HG02973 (cell line): ENCODE results near the gene SMIM12.

Experiments
- ATAC-seq: cut with Tn5 transposase; IDR thresholded peaks from one replicate; pipeline ENCODE4 v1.9.1; 2021; ENCODE audit warnings: moderate library complexity; ENCODE audit not compliant: unreplicated experiment

SMIM12 gene, protein sequence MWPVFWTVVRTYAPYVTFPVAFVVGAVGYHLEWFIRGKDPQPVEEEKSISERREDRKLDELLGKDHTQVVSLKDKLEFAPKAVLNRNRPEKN

DNA sequence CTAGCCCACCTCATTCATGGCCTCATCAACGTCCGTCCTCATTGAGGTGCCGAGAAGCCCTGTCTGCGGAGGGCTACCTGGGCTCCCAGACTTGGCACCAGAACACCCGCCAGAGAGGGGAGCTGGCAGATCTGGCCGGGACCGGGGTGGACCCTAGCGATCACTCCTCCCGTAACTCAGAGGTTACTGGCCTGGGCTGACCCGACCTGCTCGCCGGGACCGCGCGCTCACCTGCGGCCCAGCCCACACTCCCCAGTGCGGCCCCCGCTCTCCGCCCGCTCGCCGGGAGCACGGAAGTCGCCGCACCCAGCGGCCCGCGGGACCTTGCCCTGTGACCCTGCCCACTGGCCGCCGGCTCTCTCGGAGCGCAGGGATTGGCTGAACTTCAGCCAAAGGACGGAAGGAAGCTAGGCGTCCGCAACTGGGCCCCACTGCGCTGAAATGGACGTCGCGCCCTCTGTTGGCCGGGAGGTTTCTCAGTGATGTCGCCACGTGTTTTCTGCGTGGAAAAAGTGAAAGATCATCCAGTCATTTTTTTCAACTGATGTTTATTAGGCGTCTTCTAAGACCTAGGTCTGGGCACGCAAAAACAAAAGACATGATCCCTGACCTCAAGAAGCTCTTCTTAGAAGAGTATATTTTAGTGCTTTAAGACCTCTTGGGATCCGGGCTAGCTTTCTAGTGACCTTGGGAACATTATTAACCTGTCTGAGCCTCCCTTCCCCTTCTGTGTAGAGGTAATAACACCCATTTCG, at the start of gene SMIM12:
Gene SMIM12, minus strand, starts transcription at position 304 of the 755 bp plus-strand sequence. CDS start 3,772 bp downstream, outside the sequence.
- ATAC-seq = peak; percentile 85

DNA sequence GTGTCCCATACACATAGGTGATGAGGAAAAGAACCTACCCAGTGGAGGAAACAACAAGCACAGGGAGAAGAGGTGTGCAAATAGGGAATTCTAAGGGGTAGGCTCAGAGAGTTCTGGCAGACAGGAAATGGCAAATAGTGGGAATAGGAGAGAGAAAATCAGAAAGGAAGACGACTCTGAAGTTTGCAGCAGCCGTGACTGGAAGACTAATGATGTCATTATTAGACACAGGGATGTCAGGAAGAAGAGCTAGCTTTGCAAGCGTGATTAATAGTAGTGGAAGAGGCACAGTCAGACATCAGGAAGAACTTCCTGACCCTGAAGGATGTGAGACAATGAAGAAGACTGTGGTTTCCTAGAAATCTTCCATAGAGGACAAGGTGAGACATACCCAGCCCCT, 48.8 kb upstream of the SMIM12 start:
- ATAC-seq = no peak

GRCh38 chr1:34907487-34908090, 48.0 kb upstream of the SMIM12 start:
- ATAC-seq = no peak

DNA sequence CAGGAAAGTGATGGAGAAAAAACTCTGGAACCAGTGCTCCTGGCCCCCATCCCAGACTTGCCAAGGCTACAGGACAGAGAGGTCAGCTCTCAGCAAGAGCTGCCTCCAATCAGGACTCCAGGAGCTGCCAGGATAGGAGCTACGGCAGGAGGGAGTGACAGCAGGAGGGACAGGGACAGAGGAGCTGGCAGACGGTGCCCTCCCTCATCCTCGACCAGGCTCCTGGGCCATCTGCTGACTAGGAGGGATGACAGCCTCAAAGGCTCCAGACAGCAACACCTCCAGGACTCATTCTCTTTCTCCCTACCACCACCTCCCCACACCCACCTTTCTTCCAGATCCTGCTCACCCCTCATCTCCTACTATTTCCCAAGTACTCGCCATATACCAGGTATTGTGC, 47.2 kb upstream of the SMIM12 start:
- no peak for ATAC-seq

- ATAC-seq = no peak
Measured at GRCh38 chr1:34906222-34906621, 46.7 kb upstream of the SMIM12 start.

- ATAC-seq = no peak
Measured at GRCh38 chr1:34905098-34905459, 45.5 kb upstream of the SMIM12 start.

DNA sequence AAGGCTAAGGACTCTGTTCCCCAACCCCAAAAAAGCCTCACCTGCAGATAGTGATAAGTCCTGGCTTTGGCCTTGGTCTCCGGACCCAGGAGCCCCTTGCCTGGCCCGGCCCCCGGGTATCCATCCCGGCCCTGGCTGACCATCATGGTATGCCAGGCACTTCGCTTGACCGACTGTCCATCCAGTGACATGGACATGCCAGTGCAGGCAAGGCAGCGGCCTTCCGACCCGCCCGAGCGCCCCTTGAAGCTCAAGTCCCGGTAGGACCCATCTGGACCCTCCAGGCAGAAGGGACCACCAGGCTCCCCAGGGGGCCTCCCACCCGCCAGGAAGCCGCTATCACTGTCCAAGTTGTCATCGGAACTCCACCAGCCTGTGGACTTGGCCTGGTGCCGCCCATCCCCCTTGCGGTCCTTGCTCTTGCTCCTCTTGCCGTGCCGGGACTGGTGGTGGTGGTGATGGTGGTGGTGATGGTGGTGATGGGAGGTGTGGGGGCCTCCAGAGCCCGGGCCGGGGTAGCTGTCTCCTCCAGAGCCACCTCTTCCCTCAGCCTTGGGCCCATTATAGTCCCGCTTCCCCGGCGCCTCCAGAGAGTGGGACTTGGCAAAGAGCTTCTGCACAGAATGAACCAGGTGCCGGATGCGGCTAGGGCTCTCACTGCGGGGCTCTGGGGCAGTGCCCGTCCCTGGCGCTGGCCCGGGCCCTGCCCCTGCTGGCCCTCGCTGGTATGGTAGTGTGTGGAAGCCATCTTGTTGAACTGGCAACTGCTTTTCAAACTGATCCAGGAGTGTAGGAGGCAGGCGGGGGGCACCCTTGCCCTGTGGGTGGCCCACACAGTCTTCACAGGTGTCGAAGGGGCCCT, 44.9 kb upstream of the SMIM12 start:
- ATAC-seq = no peak

DNA sequence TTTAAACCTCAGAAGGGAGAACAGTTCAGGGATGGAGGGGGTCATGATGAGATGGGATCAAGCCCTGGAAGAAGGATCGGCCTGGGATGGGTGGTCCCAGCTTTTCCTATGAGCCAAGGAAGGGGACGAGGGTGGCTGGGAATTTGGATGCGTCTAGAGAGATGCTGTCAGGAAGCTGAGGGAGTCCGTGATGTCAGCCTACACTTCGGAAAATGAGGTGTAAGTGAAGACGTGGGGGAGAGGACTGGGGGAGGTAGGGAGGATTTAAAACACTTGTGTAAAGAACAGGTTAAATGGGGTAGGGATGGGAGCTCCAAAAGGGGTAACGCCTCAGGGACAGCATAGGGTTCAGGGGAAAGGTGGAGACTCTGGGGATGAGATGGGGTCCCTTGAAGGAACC, 42.4 kb upstream of the SMIM12 start:
- no peak for ATAC-seq

DNA sequence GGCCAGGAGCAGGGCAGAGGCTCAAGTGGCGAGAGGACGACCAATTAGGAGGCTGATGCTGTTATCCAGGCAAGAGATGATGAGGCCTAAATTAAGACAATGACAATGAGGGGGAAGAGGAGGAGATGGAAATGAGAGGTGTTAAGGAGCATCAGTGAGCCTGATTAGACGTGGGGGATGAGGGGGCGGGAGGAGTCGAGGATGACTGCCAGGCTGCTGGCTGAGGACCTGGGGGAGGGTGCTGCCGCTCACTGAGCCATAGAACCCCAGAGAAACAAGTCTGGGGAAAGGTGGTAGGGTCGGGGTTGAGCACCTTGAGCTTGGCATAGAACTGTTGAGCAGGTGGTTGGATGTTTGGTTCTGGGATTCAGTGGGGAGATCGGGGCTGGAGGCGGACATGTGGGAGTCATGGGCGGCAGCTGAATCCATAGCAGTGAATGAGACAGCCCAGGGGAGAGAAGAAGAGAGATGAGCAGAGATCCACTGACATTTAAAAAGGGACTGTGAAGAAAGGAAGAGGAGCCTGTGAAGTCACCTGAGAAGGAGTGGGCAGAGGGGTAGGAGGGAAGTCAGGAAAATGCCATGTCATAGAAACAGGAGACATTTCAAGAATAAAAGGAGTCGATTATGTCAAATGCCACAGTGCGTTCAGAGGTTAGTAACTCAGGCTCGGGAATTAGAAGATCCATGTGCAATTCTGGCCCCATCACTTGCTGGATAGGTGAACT, 41.4 kb upstream of the SMIM12 start:
- no peak for ATAC-seq

DNA sequence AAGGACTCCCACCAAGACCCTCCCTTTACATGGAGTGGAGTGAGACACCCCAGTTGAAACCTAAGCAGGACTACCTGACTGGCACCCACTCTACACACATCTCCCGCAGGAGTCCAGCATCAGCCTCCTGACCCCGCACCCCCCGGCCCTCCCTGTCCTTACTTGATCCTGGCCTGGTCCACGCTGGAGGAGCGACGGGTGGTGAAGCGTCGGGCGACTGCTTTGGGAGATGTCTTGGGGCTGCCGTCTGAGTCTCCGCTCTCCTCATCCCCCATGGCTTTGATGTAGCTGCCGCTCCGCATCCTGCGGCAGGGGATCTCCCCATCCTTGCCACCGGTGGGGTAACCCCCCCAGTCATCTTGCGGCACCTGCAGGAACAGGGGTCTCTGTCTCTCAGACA, 40.4 kb upstream of the SMIM12 start:
- no peak for ATAC-seq

DNA sequence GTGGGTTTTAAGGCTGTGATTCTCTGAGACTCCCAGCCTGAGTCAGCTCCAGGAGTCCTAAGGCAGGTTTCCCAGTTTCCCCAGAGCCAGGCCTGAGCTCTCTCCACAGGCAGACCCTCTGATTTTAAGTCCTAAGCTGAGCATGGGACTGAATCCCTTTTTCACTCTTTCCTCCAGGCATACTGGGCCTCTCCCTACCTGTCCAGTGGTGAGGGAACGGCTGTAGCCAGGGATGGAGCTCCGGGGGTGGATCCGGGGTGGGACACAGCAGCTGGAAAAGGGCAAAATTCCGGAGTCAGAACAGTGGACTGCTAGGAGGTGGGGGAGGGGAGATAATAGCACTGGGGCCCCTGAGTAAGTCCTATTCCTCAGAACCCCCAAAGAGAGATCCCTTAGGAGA, 39.9 kb upstream of the SMIM12 start:
- no peak for ATAC-seq

- ATAC-seq = no peak
Measured at GRCh38 chr1:34898330-34898761, 38.8 kb upstream of the SMIM12 start.

DNA sequence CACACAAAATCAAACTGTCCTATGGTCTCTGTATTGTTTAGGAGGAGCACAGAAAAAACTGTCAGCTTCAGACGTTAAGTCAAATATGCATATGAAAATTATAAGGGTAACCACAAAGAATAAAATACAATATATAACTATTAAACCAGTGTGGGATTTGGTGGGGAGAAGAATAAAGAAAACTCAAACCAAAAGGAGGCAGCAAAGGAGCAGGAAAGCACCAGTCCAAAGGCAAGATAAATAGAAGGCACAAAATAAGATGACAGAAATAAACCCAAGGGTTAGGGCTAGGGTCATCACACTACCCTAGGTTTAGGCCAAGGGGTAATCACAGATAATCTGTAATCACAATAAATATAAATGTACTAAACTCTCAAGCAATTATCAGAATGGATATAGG, 37.1 kb upstream of the SMIM12 start:
- ATAC-seq = no peak

GRCh38 chr1:34889705-34890104, 30.2 kb upstream of the SMIM12 start:
- no peak for ATAC-seq

- ATAC-seq = no peak
Measured at GRCh38 chr1:34887593-34887992, 28.0 kb upstream of the SMIM12 start.

DNA sequence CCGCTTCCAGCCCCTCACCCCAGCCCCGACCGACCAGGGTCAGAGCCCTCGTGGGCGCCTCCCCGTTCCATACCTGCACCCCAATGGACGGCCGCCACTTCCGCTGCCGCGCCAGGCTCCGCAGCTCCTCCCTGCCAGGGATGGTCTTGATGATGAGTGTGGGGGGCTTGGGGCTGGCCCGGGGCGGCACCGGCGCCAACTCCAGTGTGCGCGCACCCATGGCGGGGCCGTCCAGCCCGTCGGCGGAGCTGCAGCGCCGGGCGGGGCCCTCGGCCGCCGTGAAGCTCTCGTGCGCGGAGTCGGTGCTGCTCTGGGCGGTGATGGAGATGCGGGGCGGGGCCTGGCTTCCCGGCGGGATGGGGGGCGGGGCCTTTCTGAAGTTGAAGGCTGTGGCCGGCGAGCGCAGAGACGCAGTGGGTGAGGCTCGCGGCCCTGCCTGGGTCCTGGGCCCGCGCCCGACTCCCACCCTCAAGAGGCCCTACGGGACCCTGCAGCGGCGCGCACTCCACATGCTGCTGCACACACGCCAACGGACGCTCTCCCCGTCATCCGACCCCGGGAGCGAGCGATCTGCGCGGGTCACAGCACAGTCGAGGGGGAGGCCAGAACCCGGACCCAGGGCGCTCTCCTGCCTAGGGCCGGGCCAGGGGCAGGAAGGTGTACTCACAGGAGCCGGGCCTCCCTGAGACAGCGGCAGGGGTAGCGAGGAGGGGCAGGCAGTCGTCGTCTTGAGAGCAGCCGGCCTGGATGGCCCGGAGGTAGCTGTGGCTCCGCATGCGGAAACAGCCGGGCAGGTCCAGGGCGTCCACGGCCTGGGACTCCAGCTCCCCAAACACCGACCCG, 26.1 kb upstream of the SMIM12 start:
- no peak for ATAC-seq

DNA sequence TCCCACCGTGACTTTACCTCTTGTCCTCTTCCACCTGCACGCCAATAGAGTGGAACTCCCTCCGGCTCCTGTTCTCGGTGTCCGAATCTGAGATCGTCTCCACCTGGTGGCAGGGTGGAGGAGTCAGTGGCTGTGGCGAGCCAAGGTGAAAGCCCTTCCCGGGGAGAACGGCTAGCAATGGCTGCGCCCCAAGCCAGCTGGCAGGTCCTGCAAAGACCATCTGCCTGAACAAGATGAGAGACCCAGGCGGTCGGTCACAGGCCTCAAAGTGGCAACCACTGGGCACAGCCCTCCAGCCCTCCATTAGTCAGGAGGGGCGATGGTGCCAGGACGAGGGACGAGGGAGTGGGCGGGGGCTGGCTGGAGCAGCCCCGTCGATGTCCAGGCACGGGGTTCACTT, 25.4 kb upstream of the SMIM12 start:
- no peak for ATAC-seq

DNA sequence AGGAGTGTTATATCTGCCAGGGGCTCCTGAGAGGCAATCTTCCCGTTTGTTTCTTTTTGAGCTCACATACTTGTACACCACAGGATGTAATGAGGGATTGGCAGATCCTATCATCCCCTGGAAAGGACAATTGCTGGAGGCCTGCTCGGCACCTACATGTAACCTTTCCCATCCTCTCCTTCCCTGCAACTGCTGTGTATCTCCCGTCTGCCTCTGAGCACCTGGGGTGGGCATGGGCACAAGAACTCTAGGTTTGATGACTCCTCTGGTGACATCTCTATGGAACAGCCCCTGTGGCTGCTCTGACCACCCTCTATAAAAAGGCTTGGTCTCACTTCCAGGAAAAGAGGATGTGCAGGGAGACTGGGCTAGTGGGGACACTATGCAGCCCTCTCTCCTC, 25.0 kb upstream of the SMIM12 start:
- ATAC-seq = no peak

DNA sequence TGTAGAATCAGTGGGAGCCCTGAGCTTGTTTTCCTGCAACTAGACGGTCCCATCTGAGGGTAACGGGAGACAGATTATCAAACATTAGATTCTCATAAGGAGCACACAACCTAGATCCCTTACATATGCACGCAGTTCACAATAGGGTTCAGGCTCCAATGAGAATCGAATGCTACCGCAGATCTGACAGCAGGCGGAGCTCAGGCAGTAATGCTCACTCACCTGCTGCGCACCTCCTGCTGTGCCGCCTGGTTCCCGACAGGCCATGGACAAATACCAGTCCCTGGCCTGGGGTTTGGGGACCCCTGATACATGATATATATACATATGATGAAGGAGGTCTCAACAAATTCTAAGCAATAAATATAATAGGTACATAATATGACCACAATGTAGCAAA, 19.7 kb upstream of the SMIM12 start:
- ATAC-seq = no peak

GRCh38 chr1:34876406-34876805, 16.9 kb upstream of the SMIM12 start:
- no peak for ATAC-seq
